GM18951 (cell line): Measurements from ENCODE around the gene HAPLN2.
"Not testable (repeated sequence)": the region's sequence is repeated elsewhere in the genome, so short reads cannot be mapped to it uniquely, and the experiment has no call there.

Source experiments
- POLR2A ChIP-seq: IDR thresholded peaks from 4 replicates; pipeline ENCODE4 v1.6.1; 2011; ENCODE audit warnings: mild to moderate bottlenecking; ENCODE audit not compliant: insufficient read length, insufficient read depth; ENCODE audit errors: extremely low read depth
- in situ Hi-C: fragments of 300-500 bp; cut with MboI; formaldehyde crosslinking; loops from one replicate; pipeline ENCODE4 v1.12.0; 2022; ENCODE audit warnings: low sequenced_read_pairs, mixed read lengths, inconsistent platforms; ENCODE audit not compliant: unreplicated experiment

The HAPLN2 gene

GRCh38 chr1:156616463-156616862 lies 2.8 kb upstream of the HAPLN2 start:
- TF ChIP-seq POLR2A = no peak
- in situ Hi-C loops = loop anchor here (10.0 kb wide), 1 partner anchor 232 kb away; no protein-coding TSS in a partner anchor

- in situ Hi-C loops = loop anchor here (10.0 kb wide), 1 partner anchor 235 kb away; no protein-coding TSS in a partner anchor
- TF ChIP-seq POLR2A = no peak
Measured at GRCh38 chr1:156619582-156619955, 354 bp downstream of the HAPLN2 start.

- no peak for TF ChIP-seq POLR2A
- in situ Hi-C loops = no loop called here
Measured at GRCh38 chr1:156622581-156623297, 3.5 kb downstream of the HAPLN2 start.

DNA sequence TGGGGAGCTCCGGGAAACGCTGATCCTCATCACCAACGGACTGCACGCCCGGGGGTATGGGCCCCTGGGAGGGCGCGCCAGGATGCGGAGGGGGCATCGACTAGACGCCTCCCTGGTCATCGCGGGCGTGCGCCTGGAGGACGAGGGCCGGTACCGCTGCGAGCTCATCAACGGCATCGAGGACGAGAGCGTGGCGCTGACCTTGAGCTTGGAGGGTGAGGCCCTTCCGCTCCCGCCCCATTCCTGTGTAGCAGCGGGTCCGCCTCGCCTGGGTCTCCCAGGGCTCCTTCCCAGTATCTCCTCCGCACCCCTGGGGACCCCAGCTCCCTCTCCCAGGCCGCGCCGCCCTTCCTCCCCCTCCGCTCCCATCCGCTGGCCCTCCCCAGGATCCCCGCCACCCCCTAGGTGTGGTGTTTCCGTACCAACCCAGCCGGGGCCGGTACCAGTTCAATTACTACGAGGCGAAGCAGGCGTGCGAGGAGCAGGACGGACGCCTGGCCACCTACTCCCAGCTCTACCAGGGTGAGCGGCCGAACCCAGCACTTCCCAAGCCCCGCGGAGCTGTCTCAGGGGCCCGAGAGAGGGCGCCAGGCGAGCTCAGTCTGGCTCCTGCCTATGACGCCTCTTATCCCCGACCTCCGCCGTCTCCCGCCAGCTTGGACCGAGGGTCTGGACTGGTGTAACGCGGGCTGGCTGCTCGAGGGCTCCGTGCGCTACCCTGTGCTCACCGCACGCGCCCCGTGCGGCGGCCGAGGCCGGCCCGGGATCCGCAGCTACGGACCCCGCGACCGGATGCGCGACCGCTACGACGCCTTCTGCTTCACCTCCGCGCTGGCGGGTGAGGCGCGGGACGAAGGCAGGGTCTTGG lies 5.0 kb downstream of the HAPLN2 start:
- in situ Hi-C loops = no loop called here
- no peak for TF ChIP-seq POLR2A

GRCh38 chr1:156624814-156625435 lies 5.7 kb downstream of the HAPLN2 start:
- TF ChIP-seq POLR2A = no peak
- in situ Hi-C loops = no loop called here

- in situ Hi-C loops = no loop called here
- TF ChIP-seq POLR2A = no peak
Measured at GRCh38 chr1:156625436-156626078, 6.3 kb downstream of the HAPLN2 start.

DNA sequence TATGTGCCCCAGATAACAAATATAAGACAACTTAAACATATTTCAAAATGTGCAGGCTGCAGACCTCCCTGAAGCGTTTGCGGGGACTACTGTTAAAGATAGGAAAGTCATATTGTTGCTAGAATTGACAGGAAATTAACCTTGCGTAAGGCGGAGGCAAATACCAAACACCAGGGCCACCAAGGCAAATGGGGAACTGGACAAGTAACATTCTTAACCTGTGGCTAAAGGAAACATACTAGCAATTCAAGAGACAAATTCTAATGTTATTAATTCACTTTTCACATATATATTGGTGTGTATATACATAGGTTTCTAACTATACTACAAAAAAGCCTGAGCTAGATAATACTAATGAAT lies 6.8 kb downstream of the HAPLN2 start:
- TF ChIP-seq POLR2A = no peak
- in situ Hi-C loops = no loop called here

- in situ Hi-C loops = no loop called here
- no peak for TF ChIP-seq POLR2A
Measured at GRCh38 chr1:156627313-156627880, 8.2 kb downstream of the HAPLN2 start.

GRCh38 chr1:156629823-156630449 lies 10.7 kb downstream of the HAPLN2 start:
- in situ Hi-C loops = no loop called here
- no peak for TF ChIP-seq POLR2A

DNA sequence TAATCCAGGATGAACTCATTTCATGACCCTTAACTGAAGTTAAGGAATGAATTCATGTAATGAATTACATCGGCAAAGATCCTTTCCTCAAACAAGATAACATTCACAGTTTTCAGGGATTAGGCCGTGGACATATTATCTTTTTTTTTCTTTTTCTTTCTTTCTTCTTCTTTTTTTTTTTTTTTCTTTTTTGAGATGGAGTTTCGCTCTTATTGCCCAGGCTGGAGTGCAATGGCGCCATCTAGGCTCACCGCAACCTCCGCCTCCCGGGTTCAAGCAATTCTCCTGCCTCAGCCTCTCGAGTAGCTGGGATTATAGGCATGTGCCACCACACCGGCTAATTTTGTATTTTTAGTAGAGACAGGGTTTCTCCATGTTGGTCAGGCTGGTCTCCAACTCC lies 11.9 kb downstream of the HAPLN2 start:
- in situ Hi-C loops = not testable (repeated sequence)

DNA sequence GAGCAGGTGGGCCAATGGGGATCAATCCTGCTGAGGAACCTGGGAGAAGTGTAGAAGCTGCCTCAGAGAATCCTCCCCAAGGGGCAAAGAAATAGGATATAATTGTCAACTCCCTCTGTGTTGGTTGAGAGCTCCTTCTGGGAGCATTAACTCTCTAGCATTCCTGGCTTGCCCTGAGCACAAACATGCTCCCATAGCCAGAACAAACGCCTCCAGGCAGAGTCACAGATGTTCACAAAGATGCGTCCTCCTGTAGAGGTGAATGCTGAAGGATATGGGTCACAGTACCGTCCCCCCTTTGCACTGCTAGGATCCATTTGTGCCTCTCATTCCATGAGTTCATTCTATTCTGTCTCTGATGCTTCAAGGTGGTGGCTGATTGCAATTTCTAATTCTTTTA lies 13.1 kb downstream of the HAPLN2 start:
- TF ChIP-seq POLR2A = no peak
- in situ Hi-C loops = no loop called here

- no peak for TF ChIP-seq POLR2A
- in situ Hi-C loops = no loop called here
Measured at GRCh38 chr1:156638189-156638985, 19.2 kb downstream of the HAPLN2 start.
